ENCODE measurements around the gene GUCY1B1.
A peak's percentile ranks its signal among the peaks of the same experiment; 100 is the strongest.

Gene GUCY1B1

DNA sequence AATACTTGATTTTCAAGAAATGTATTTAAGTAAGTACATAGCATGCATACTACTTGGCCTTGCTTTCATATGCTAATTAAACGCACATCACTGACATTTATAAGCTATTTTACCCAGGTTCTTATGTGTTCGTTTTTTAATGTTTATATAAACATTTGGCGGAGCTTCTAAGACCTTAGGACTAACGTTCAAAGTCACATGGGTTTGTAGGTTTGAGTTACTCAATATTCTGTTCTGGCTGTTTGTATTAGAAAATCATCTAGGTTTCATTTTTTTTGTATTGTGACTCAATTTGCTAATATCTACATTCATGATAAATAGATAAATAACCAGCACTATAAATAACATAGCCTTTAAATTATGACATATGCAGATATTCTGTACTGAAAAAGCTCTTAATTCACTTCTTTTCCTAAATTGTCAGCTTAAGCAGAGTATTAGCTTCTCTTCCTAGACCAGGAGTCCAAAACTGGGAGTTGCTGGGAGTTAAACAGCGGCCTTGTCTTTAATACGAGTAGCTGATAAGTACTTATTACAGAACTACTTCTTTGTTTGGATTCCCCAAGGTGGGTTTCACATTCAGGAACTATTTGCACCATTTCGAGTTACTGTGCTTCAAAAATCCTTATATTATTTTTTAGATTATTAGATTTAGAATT, 42.0 kb downstream of the GUCY1B1 start:
- DNase-seq = no peak

GRCh38 chr4:155802190-155802959, 43.6 kb downstream of the GUCY1B1 start:
- no peak for DNase-seq

- DNase-seq = no peak
Observed at GRCh38 chr4:155805016-155805415, 46.2 kb downstream of the GUCY1B1 start.

GRCh38 chr4:155807021-155807420, 48.2 kb downstream of the GUCY1B1 start:
- no peak for DNase-seq

DNA sequence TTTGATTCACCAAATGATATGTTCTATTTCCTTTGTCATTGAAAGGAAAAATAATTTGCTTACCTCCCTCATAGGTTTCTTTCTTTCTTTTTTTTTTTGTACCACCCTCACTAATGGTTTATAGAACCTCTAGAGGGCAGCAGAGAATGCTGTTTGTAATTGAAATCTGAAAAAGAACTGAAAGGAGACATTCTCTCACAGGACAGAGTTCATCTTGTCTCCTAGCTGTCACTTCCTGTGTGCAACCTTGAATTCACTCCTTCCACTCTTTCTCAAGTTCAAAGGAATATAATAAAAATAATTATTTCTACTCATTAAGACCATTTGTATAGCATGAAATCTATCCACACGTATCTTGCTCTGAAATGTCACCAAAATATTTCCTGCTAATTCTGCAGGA, 51.0 kb downstream of the GUCY1B1 start:
- DNase-seq = peak in 1 of 2 donors; percentile 60

DNA sequence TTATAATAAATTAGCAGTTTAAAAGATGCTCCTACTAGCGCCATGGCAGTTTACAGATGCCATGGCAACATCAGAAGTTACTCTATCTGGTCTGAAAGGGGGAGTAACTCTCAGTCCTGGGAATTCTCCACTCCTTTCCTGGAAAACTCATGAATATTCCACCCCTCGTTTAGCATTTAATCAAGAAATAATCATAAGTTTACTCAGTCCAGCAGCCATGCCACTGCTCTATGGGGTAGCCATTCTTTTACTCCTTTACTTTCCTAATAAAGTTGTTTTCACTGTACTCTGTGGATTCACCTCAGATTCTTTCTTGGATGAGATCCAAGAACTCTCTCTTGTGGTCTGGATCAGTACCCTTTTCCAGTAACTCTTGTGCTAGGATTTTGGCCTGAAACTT, 52.3 kb downstream of the GUCY1B1 start:
- DNase-seq = no peak

DNA sequence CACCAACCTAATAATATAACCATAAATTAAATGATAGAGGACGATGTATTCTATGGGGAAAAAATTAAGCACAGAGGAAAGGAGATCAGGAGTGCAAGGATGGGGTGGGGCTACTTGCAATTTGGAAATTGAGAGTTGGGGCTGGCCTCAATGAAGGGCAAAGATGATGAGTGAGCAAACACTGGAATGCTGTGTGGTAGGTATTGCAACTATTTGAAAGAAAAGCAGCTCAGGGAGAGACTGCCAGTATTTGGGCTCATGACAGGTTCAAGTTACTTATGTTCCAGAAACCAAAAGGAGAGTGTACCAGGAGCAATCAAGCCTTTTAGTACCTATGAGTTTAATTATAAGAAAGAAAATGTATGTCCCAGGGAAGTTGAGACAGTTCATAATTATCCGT, 59.8 kb downstream of the GUCY1B1 start:
- no peak for DNase-seq

DNA sequence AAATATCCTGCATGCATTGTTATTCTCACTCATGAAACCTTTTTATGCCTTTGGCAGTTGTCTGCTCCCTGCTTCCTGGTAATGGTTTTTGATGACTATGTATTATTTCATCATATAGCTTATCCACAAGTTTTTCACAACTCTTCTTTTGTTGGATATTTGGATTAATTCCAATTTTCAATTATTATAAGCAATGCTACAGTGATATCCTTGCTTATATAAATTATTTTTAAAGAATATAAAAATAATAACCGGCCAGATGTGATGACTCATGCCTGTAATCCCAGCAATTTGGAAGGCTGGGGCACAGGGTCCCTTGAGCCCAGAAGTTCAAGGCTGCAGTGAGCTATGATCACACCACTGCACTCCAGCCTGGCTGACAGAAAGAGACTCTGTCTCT, 60.2 kb downstream of the GUCY1B1 start:
- no peak for DNase-seq

- DNase-seq = no peak
Observed at GRCh38 chr4:155820887-155821518, 62.2 kb downstream of the GUCY1B1 start.

DNA sequence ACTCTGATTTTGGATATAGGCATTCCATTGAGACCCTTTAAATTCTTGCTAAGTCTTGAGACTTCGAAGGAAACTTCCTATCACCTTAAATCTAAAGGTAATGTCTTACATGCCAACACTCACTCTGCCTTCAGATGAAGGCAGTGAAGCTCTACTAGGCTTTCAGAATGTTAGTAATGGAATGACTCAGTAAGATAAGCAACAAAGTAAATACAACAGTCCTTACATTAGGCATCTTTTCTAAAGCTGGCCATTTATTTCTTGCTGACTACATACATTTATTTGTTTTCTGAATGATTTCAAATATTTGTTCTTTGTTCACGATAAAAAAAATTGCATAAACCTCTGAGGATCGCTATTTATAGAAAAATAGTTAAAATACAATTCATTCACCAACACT, 63.8 kb downstream of the GUCY1B1 start:
- DNase-seq = no peak

- no peak for DNase-seq
Observed at GRCh38 chr4:155828628-155829027, 69.8 kb downstream of the GUCY1B1 start.

DNA sequence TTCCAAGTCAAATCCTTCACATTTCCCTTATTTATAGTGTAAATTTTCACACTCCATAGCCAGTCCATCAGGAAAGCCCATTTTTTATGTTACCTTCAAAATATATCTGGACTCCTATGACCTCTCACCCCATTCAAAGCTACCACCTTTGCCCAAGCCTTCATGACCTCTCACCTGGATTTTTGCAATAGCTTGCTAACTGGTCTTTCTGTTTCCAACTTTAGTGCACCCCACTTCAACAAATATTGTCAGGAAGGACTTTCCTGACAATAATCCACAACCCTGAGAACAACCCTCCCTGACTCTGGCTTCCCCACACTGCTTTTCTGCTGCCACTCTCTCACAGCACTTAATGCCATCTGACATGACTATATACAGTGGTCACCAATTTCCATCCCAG, 73.8 kb downstream of the GUCY1B1 start:
- DNase-seq = no peak

DNA sequence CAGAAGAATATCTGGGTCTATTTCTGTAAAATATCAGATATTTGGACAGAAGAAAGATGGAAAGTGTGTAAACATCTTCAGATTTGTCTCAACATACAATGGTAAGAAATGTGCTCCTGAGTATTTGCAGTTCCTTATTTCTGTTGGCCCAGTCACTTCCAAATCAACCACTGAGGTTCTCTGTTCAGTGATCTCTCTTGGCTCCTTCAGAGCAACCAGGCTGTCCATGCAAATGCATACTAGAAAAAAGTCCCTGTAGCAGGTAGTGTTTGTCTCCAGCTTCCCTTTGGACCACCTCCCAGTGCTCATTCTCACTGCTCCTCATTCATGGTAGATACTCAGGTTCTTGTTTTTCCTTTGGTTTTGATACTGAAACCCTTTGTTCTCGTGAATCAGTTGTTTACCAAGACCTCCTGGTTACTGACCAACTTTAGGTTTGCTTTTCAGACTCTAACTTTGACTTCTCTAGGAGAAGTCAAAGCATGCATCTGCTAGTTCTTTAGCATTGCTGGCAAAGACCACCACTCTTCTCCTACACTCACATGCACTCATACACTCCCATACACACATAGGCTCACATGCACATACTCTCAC, 78.5 kb downstream of the GUCY1B1 start:
- DNase-seq = no peak

DNA sequence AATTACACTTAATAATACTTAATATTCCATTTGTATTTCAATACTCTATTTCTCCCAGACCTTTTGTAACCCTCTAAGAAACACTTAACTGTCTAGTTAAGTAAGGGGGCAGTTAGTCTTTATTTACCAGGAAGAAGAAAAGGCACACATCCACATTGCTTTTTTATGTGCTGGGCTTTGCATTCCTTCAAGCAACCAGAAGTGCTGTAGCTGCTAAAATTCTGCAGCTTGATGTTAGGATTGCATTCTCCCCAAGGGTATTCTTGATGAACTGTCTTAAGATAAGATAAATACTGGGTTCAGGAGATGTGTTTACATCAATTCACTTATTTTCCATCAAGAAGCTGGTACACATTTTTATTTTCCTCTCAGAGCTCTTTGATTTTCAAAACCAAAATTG, 83.3 kb downstream of the GUCY1B1 start:
- no peak for DNase-seq

- DNase-seq = no peak
Observed at GRCh38 chr4:155846929-155847328, 88.1 kb downstream of the GUCY1B1 start.

DNA sequence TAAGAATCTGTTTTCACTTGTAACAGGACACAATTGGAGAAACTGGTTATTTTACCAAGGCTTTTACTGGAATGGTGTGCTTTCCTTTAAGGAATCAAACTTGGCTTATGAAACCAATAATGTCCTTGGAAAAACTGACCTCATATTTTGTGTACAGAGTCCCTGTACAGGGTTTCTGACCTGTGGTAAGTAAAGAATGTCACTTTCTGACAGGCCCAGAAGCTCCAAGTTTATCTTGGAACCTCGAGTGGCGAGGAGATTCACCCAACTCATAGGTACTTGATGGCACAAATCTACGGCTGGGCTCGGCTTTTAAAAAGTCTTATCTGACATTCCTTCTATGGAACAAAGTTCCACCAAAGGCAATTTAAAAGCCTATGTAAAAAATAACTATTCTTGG, 90.2 kb downstream of the GUCY1B1 start:
- no peak for DNase-seq

DNA sequence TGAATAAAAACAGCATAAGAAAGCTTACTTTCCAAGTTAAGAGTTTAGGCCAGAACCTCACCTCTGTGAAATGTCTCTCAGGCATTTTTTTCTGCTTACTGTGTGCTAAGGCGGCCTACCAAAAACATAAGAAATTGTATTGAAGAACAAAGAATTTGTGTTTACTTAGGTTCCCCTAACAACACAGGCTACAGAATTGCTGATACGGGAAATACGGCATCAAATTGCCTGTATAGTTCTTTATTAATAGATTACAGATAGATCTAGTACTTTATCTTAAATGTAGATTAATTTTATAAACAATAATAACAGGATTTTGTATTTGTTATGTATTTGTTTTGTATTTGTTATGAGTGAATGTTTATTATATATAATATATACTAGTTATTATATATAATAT, 94.4 kb downstream of the GUCY1B1 start:
- DNase-seq = no peak

- DNase-seq = peak in 1 of 2 donors; percentile 1
Observed at GRCh38 chr4:155854582-155855226, 95.9 kb downstream of the GUCY1B1 start.

DNA sequence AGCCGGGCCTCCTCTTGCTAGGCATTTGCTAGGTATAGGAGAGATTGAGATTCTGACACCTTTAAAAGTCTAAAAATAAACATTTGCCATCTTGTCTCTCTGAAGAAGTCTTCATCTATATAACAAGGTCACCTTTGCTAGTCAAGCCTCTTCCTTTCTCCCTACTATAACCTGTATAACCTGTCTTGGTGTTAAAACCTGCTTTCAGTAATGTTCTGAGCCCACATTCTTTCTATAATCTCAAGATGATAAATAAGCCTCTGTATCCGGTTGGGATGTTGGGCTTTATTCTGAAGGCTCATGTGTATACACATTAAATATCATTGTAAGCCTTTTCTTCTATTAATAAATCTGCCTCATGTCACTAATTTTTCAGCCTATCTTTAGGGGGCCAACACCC, 97.1 kb downstream of the GUCY1B1 start:
- no peak for DNase-seq

Data from hippocampal formation (tissue), 2 donors.